Activated CD4-positive, alpha-beta T cell treated with anti-CD3 and anti-CD28 coated beads, Interleukin-2, amount 50 U/mL, for 4 hours (primary cell): ENCODE measurements around the gene ANKRD11.
"Not testable (repeated sequence)": the region's sequence is repeated elsewhere in the genome, so short reads cannot be mapped to it uniquely, and the experiment has no call there.

Source experiments
- DNase-seq, 2 experiments: peaks; one replicate each; pipeline ENCODE4 v3.0.0-alpha.2; 2020

ANKRD11 gene

GRCh38 chr16:89343501-89344457, 146.6 kb downstream of the ANKRD11 start:
- no peak for DNase-seq

GRCh38 chr16:89341697-89342694, 148.4 kb downstream of the ANKRD11 start:
- DNase-seq: no peak

GRCh38 chr16:89341279-89341678, 149.1 kb downstream of the ANKRD11 start:
- no peak for DNase-seq

GRCh38 chr16:89338863-89339262, 151.5 kb downstream of the ANKRD11 start:
- DNase-seq: no peak

- DNase-seq: no peak
Observed at GRCh38 chr16:89337965-89338364, 152.4 kb downstream of the ANKRD11 start.

GRCh38 chr16:89335803-89336485, 154.4 kb downstream of the ANKRD11 start:
- DNase-seq: no peak

GRCh38 chr16:89334988-89335802, 155.2 kb downstream of the ANKRD11 start:
- no peak for DNase-seq

- no peak for DNase-seq
Observed at GRCh38 chr16:89334461-89334860, 155.9 kb downstream of the ANKRD11 start.

- DNase-seq: no peak
Observed at GRCh38 chr16:89334050-89334449, 156.3 kb downstream of the ANKRD11 start.

GRCh38 chr16:89333401-89334001, 156.9 kb downstream of the ANKRD11 start:
- DNase-seq: not testable (repeated sequence)

- DNase-seq: no peak
Observed at GRCh38 chr16:89332902-89333245, 157.5 kb downstream of the ANKRD11 start.

- no peak for DNase-seq
Observed at GRCh38 chr16:89332243-89332901, 158.0 kb downstream of the ANKRD11 start.

- DNase-seq: no peak
Observed at GRCh38 chr16:89331371-89332109, 158.8 kb downstream of the ANKRD11 start.

- DNase-seq: no peak
Observed at GRCh38 chr16:89330177-89330856, 160.0 kb downstream of the ANKRD11 start.

- not testable (repeated sequence) for DNase-seq
Observed at GRCh38 chr16:89329830-89330176, 160.6 kb downstream of the ANKRD11 start.

- DNase-seq: not testable (repeated sequence)
Observed at GRCh38 chr16:89328412-89329400, 161.7 kb downstream of the ANKRD11 start.

GRCh38 chr16:89326721-89327120, 163.6 kb downstream of the ANKRD11 start:
- DNase-seq: no peak

- no peak for DNase-seq
Observed at GRCh38 chr16:89325861-89326471, 164.4 kb downstream of the ANKRD11 start.
